ENCODE measurements around the gene CUBN.

The CUBN gene

DNA sequence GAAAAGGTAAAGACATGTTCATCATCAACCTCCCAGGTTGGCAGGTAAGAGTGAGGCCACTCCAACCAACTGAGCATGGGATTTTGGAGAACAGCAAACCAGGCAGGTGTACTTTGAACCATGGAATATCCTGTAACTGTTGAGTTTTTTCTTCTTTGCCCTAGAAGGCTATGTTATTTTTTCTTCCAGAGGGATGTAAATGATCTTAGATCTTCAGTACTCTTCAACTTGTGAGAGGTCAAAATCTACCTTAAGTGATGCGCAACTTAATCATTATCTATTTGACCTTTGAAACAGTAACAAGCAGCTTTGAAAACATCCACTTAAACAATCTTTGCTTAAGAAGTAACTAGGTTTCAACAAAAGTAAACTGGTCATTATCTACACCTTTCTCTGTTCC, at the start of gene CUBN:
TSS of gene CUBN (minus strand) at position 71 of the 400 bp plus-strand sequence. CDS start at position 25, 46 bp downstream.
- DNase-seq (ENCODE audit: low spot score), result no peak

DNA sequence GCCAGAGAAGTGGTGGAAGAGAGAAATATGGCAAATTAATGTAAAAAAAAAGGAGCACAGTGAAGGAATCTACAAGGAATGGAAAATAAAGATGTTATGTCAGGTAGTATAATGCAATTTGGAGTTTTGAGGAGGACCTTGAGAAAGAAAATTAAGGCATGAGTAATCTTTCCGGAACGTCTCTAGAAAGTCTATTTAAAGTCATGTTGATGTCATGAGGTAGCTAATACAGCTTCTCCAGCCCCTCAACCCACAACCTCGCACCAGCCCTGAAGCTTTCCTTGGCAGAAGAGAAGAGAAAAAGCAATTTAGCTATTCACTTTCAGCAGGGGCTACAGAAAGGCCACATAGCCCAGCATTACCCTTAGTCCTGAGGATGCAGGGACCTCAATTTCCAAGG, 49.4 kb upstream of the CUBN start:
- no peak for DNase-seq (ENCODE audit: low spot score)

DNA sequence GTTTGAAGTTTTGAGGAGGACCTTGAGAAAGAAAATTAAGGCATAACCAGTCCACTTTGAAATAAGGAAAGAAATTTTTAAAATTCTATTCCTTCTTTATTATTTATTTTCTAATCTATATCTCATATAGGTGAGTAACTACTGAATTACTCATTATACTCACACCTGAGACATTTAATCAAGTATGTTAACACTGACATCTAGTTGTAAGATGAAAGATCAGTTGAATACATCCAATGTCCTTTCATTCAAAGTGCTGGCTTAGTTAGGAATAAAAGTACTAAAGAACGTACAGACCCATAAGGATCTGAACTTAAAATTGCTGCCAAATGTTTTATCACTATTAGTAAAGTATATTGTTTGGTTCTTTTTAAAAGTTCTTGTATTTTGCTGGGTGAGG, 48.4 kb upstream of the CUBN start:
- no peak for DNase-seq (ENCODE audit: low spot score)

DNA sequence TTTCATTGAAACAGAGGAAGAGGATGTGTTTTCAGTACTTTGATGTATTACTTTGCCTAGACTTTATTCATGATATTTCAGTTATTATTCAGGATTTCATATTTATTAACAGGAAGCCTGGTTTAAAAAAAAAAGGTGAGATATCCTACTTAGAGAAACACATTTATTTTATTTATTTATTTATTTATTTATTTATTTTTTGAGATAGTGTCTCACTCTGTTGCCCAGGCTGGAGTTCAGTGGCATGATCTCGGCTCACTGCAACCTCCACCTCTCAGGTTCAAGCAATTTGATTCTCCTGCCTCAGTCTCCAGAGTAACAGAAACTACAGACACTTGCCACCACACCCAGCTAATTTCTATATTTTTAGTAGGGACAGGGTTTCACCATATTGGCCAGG, 47.4 kb upstream of the CUBN start:
- DNase-seq (ENCODE audit: low spot score), result no peak

DNA sequence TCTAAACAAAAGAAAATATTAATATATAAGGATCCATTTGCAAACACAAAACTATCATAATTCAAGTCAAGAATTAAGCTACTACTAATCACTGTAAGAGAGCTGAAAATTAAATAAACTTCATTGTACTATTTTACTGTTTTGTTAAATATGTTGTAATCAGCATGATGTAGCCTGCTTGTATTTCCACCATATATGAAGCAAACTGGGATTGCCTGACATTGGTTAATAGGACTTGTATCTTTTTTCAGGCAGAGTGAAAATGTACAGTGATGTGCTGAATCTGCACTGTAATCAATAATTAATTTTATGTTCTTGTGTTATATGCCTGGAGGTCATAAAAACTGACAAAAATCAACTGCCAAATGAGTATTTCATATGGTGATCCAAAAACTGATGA, 46.5 kb upstream of the CUBN start:
- DNase-seq (ENCODE audit: low spot score), result no peak

DNA sequence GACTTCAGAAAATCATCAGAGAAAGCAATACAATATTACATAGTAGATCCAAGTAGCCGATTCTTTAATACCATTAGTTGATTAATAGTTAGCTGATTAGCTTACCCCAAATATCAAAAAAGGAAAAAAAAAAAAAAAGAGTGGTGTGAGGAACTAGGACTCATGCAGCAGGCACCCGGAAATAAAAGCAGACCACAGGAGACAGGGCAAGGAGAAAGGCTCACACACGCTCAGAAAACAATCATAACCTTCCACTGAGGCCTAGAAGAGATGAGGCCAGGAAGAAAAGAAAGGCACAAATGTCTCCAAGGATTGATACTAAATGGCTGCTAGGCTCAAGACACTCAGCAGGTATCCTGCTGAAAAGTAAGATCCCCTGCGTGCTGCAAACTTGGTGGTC, 45.9 kb upstream of the CUBN start:
- DNase-seq (ENCODE audit: low spot score), result peak; percentile 12

DNA sequence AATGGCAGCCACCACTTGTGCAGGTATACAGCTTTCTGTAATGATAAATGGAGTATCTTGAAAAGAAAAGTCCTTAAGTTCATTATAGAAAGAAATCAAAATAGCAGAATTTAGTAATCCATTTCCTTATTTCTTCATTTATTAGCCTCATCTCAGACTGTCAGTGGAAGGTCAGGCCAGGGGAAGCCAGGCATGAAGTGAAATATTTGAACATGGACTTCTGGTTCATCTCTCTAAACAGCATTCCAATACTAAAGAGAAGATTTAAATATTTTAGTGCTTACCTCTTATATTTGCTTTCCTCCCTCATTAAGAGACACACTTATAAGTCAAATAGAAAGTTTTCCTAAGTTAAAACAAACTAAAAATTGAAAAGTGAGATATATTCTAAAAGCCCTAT, 45.0 kb upstream of the CUBN start:
- DNase-seq (ENCODE audit: low spot score), result no peak

DNA sequence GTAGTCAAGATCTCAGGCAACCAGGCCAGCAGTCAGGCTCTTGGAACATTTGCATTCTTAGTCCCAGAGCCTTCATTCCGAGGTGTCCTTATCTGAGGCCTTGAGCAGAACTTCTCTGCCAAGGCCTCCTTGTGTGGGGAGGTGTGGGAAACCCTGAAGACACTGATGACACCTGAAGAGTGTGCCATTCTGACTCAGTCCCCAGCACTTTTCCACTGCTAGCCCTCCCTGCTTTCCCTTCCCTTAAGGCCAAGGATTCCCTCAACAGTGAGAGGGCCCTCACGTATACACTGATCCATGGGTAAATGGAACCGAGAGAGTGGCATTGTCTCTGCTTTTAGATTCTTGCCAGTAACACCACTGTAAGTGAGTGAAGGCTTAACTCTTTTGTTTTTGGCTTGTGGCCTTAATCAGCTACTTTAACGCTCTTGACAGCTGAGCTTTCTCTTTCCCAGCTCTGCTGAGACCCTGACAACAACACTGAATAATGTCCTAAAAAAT, 41.6 kb upstream of the CUBN start:
- DNase-seq (ENCODE audit: low spot score), result no peak

DNA sequence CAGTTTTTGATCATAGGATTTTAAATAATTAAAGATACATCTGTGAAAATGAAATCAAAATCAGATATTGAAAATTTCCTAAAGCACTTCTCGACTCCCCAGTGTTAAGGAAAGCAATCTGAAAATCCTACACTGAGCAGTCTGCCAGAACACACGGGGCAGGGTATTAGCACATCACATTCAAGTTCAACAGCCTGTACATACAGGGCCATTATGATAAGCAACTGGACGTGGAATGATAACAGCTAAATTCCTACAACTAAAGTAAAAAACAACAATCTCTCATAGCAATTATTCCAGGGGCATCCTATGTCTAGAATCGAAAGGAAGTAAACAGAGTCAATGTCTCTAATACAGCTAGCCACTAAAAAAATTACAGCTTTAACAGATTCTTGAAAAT, 40.2 kb upstream of the CUBN start:
- no peak for DNase-seq (ENCODE audit: low spot score)

DNA sequence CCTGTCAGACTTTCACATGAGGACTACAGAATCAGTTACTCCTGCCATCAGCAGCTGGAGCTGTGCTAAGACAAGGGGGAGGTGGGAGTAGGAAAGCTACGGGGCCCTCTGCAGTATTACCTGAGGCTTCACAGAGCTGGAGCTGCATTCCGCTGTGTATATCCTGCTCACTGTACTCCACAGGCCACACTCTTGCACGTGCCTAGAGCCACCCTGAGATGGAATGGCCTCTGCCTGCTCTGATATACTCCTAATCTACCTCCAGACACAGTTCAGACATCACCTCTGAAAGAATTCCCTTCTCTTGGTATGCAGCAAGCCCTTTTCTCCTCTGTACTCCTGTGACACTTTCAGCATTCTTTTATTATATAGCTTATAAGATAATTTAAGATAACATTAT, 37.1 kb upstream of the CUBN start:
- no peak for DNase-seq (ENCODE audit: low spot score)

DNA sequence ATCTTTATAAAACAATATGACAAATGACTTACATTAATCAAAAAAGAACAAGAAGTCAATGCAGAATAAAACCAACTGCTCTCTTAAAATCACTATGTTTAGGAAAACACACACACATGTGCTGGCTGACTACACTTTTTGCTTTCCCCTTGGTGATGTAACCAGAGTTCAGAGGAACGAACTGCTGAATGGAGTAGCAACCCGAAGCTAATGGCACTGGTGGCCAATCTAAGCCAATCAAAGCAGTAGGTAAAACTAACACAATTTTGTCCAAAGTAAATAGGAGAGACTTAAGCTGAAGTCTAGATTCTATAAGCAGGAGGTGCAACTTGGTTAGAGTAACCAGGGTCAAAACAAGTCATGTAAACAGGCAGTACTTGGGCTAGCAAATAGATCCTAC, 33.2 kb upstream of the CUBN start:
- no peak for DNase-seq (ENCODE audit: low spot score)

DNA sequence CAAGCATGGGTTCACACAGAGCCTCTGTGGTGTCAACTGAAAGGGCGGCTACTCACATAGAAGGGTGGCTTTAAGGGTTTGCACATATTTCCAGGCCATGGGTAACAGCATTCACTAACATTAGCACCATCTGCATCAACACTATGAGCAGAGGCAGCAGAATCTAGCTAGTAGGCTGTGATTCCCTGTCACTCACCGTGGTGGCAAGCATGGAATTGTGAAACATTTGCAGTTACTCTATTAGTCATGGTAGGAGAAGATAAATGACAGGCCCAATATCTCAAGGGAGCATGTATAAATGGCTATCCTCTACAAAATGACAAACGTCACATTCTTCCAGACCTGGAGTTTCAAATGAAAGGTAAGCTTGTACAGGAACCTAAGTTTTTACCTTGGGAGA, 32.2 kb upstream of the CUBN start:
- DNase-seq (ENCODE audit: low spot score), result no peak

DNA sequence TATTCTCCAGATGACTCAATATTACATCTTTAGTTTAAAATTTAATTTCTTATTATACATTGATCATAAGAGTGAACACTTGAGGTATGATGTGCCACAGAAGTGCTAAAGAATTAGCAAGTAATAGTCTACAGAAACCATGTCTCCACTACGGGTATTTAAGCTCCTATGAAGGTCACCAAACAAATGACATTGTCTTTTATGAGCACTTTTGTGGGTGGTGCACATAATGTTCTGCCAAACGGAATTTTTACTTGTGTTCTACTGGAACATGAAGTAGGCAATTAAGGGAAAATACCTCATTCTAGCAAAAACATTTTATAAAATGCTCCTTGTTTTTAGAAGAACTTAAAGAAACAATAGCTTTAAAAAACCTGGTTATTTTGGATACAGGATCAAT, 27.4 kb upstream of the CUBN start:
- no peak for DNase-seq (ENCODE audit: low spot score)

DNA sequence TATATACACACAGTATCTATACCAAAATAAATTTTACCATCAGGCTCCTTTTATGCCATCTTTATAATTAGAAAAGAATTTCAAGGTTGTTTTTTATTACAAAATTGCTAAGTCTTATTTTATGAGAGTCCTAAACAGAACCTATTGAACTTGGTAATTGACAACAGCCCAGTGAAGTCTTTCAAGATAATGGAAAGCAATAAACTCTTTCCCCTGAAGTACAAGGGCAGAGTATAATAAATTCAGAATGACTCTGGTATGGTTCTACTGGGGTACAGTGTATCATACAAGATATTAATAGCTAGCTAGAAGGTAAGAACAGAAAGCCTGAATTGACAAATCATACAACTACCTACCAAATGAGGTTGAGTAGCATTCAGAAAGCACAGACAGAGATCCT, 26.2 kb upstream of the CUBN start:
- no peak for DNase-seq (ENCODE audit: low spot score)

DNA sequence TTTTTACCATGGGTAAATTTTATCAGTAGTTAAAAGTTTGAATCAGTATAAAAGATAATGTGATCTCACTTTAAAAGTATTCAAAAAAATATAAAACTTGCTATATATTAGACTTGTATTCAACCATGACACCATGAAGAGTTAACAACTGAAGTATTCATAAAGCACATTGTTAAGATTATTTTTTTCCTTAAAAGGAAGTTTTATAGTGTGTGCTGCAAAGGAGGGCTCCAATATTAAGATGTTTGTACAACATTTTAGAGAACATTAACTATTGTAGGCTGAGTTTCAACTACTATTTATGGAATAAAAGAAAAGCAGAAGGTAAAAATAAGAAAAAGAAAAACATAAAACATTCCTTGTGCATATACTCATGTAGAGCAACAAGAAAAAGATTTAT, 24.5 kb upstream of the CUBN start:
- DNase-seq (ENCODE audit: low spot score), result no peak

DNA sequence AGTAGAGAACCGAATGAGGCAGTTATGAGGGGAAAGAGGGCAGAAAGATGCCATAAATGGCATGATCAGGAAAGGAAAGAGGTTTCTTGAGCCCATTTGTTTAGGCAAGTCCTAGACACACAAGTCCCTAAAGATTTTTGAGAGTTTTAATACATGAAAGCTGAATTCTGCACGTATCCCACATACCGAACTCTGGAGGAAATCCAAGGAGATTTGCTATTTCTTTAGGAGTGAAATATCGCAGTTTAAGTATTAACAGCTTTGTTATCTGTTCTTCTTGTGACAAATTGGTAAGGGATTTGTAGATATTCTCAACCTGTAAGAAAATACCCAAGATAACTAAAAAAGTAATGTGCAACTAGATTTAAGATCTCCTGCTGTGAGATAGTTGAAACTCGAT, 23.7 kb upstream of the CUBN start:
- no peak for DNase-seq (ENCODE audit: low spot score)

DNA sequence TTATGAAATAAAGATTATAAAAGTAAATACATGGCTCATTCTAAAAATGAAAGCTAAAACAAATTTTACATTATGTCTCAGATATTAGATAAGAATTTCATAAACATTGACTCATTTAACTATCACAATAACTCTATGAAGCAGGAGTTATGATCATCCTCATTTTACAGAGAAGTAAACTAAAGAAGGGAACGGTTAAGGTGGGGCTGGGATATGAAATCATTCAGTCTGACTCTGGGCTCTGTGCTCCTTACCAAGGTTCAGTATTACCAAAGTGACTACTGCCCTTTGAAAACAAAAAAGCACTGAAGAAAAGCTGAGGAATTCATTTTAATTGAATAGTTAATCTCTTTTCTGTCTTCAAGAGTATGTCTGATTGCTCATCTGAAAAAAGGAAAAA, 22.1 kb upstream of the CUBN start:
- DNase-seq (ENCODE audit: low spot score), result no peak

DNA sequence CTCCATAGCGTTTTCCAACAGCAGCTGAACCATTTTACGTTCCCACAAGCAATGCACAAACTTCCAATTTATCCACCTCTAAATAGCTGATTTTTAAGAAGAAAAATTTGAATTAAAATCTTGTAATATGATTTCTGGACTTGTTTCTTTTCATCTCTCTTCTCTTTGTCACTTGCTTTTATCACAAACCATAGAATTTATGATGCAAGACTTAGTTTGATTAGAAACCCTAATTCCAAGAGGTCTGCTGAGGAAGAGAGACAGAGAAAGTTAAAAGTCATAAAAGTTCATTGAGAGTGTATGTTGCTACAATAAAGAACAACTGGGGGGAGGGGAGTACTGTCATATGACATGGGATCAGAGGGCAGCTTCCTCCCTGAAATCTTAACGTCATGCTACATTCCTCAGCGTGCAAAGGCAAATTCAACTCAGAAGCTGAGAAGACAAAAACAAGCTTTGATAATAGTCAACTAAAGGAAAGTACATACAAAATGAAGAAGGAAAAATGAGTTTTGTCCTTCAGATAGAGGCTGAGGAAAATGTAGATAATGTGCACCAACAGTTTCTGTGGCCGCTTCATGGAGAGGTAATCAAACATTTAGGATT, 18.4 kb upstream of the CUBN start:
- DNase-seq (ENCODE audit: low spot score), result no peak

DNA sequence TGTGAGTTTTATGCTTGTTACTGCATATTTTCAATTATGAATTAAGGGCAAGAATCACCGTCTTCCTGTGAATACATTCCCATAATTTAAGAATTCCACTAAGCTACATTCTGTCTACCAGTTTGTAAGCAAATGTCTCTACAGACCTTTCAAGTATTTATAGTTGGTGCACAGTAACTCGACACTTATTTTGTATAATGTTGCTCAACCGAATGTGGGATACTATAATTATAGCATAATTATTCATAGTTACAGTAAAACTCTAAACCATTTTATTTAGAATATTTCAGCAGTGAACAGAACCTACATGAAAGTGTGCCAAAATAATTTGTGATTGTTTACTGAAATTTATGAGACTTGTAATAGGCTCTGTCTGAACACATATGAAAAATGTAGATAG, 17.3 kb upstream of the CUBN start:
- DNase-seq (ENCODE audit: low spot score), result no peak

DNA sequence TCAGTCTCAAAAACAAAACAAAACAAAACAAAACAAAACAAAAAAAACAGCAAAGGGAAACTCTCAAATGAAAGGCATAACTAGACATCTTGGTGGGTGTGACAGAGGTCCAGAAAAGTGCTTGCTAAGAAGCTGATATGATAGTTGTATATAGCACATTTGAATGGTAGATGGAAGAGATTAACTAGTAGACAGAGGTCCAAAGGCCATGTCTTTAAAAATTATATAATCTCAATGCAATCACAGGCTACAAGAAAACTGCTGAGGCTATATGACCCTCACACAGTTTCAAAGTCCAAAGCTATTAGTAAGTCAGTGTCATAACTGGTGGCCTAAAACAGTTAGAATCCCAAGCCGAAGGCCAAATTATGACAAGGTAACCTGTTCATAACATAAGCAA, 15.6 kb upstream of the CUBN start:
- no peak for DNase-seq (ENCODE audit: low spot score)

DNA sequence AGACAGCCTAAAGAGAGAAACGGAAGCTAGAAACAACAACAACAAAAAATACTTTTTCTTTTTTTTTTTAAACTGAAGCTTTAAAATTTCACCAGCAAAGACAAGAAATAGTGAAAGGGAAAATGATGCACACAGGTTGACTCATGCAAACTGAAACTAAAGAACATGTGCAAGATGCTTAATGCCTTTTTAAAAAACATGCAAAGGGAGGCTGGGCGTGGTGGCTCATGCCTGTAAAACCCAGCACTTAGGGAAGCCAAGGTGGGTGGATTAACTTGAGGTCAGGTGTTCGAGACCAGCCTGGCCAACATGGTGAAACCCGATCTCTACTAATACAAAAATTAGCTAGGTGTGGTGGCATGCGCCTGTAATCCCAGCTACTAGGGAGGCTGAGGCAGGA, 15.1 kb upstream of the CUBN start:
- DNase-seq (ENCODE audit: low spot score), result peak; percentile 34

DNA sequence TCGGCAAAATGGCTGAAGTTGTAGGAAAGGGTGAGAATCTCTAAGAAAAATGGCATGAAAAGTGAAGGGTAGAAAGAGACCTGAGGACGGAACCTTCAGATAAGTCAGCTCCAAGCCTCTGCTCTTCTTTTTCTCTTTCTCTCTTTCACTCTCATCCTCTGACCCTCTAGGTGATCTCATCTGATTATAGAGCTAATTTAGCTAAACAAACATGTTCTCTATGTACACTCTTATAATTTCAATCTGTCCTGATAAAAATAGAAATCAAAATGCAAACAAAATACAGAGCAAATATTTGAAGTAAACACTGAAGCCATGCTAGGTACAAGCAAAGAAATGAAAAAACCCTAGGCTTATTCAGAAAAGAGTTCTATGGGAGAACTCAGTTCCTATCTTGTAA, 14.4 kb upstream of the CUBN start:
- DNase-seq (ENCODE audit: low spot score), result no peak

DNA sequence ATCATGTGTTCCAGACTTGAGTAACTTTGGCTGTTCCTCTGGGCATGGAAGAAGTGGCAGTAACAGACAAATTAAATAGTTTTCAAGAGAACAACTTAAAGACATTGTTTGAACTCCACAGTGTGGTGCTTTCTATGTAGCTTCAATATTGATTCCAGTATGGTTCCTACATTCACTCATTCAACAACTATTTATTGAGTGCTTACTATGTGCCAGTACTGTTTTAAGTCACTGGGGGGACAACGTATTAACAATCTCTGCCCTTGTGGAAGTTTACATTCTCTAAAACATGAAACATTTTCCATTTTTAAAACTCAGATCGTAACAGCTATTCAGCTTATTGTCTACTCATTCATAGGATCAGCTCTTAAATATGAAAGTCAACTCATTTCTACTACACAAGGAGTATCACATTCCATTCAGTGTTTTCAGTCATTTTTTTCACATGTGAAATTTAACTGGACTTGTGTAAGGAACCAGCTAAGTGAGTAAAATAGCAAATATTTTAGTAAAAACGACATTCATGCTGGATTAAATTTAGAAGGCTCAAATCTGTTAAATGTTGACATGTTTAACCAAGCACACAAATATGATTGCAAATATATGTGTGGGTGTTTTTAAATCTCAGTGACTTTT, 13.6 kb upstream of the CUBN start:
- DNase-seq (ENCODE audit: low spot score), result no peak

DNA sequence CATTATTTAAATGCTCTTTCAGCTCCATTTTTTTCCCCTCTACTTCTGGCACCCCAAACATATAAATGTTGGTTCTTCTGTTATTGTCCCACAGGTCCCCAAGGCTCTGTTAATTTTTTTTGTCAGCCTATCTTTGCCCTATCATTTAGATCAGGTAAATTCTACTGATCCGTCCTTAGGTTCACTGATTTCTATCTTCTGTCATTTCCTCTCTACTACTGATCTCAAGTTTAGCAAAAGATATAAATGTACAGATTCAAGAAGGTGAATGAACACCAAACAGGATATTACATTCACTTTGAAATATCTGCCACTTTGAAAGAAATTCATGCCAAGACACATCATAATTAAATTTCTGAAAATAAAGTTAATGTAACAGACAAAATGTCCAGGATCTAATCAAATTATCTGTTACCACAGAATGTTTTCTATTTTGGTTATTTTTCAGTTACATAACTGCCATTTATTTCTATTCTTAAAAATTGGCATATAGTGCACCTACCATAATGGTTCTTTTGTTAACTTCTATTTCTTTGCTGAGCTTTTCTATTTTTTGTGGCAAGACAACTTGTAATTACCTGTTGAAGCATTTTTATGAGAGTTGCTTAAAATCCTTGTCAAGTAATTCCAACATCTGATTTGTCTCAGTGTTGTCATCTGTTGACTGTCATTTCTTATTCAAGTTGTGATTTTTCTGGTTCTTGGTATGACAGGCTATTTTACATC, 12.1 kb upstream of the CUBN start:
- no peak for DNase-seq (ENCODE audit: low spot score)
